K562 (cell line): ENCODE data around the gene RETSAT. TPM values are rescaled to one million over a fixed set of nuclear protein-coding genes. Genes with fewer than 3 reads are reported as not detected.

ENCODE experiments used
- BHLHE40 ChIP-seq: IDR thresholded peaks from 2 replicates; pipeline ENCODE4 v1.6.1; 2011; ENCODE audit warnings: low read length, improper control_type of control experiment
- CXXC5 ChIP-seq: fragments of 250-450 bp; sonication (Bioruptor Pico); IDR thresholded peaks from 2 replicates; pipeline ENCODE4 v1.8.0; 2022; ENCODE audit warnings: inconsistent platforms, mild to moderate bottlenecking, moderate library complexity
- EGR1 ChIP-seq: fragments of 450-650 bp; conservative IDR thresholded peaks from 2 replicates; pipeline ENCODE4 v1.6.1; 2017; ENCODE audit warnings: mild to moderate bottlenecking
- EP400 ChIP-seq: fragments of 450-650 bp; IDR thresholded peaks from 2 replicates; pipeline ENCODE4 v1.6.1; 2017; ENCODE audit warnings: antibody characterized with exemption, mild to moderate bottlenecking, moderate library complexity
- ETV5 ChIP-seq: sonication (generic); formaldehyde crosslinking; IDR thresholded peaks from 2 replicates; pipeline ENCODE4 v1.4.0; 2020; ENCODE audit warnings: low read depth, mild to moderate bottlenecking, missing genetic modification reagents
- FOXK2 ChIP-seq, 2 experiments: fragments of 450-650 bp; IDR thresholded peaks in 1 of 2; conservative IDR thresholded peaks in 1 of 2; 2 replicates each; pipeline ENCODE4 v1.6.1; 2016; ENCODE audit warnings: low read depth in 2 of 2, mild to moderate bottlenecking in 1 of 2
- HMG20A ChIP-seq: fragments of 450-650 bp; formaldehyde crosslinking; conservative IDR thresholded peaks from 2 replicates; pipeline ENCODE4 v1.4.0; 2020; ENCODE audit warnings: mild to moderate bottlenecking, mixed read lengths
- JUND ChIP-seq, 2 experiments: IDR thresholded peaks; 2 replicates in 1 of 2; 3 replicates in 1 of 2; pipeline ENCODE4 v1.6.1; 2011; ENCODE audit warnings: borderline replicate concordance in 2 of 2, low read depth in 2 of 2, low read length in 2 of 2, improper control_type of control experiment in 1 of 2, missing biosample characterization in 1 of 2, missing genetic modification characterization in 1 of 2, missing genetic modification reagents in 1 of 2
- KAT8 ChIP-seq: fragments of 450-650 bp; IDR thresholded peaks from 2 replicates; pipeline ENCODE4 v1.6.1; 2016; ENCODE audit warnings: low read depth, mild to moderate bottlenecking
- LEF1 ChIP-seq: fragments of 450-650 bp; IDR thresholded peaks from 2 replicates; pipeline ENCODE4 v1.6.1; 2016; ENCODE audit warnings: mild to moderate bottlenecking
- MYNN ChIP-seq, 2 experiments: sonication (generic); formaldehyde crosslinking in 1 of 2; IDR thresholded peaks; 2 replicates each; pipeline versions ENCODE4 v1.5.0 to v1.6.1; 2016 to 2020; ENCODE audit warnings: antibody characterized with exemption in 1 of 2, missing genetic modification reagents in 1 of 2
- NFIC ChIP-seq: fragments of 450-650 bp; IDR thresholded peaks from 2 replicates; pipeline ENCODE4 v1.6.1; 2017; ENCODE audit warnings: mild to moderate bottlenecking, inconsistent platforms
- PCBP1 ChIP-seq: fragments of 200-400 bp; formaldehyde crosslinking; IDR thresholded peaks from 2 replicates; pipeline ENCODE4 v1.6.1; 2018; ENCODE audit warnings: mild to moderate bottlenecking, low read depth, low read length; ENCODE audit not compliant: poor library complexity, severe bottlenecking
- RBM17 ChIP-seq: fragments of 200-400 bp; formaldehyde crosslinking; IDR thresholded peaks from 2 replicates; pipeline ENCODE4 v1.6.1; 2017; ENCODE audit warnings: low read depth, mild to moderate bottlenecking, low read length, borderline replicate concordance
- RFX7 ChIP-seq: fragments of 250-450 bp; sonication (Bioruptor Pico); IDR thresholded peaks from 2 replicates; pipeline ENCODE4 v1.5.1; 2021; ENCODE audit warnings: mild to moderate bottlenecking
- SIN3A ChIP-seq, 2 experiments: fragments of 150-350 bp in 1 of 2; IDR thresholded peaks; 2 replicates each; pipeline ENCODE4 v1.6.1; 2011 to 2016; ENCODE audit warnings: borderline replicate concordance in 2 of 2, low read depth in 2 of 2, low read length in 2 of 2, mild to moderate bottlenecking in 2 of 2, moderate library complexity in 2 of 2; ENCODE audit not compliant: control insufficient read depth in 1 of 2
- SMC3 ChIP-seq: conservative IDR thresholded peaks from 2 replicates; pipeline ENCODE4 v1.6.1; 2011; ENCODE audit warnings: low read depth, low read length, improper control_type of control experiment; ENCODE audit not compliant: insufficient read depth
- SOX6 ChIP-seq: fragments of 450-650 bp; IDR thresholded peaks from 2 replicates; pipeline ENCODE4 v1.6.1; 2014; ENCODE audit warnings: mild to moderate bottlenecking
- SUPT5H ChIP-seq: fragments of 450-650 bp; IDR thresholded peaks from 2 replicates; pipeline ENCODE4 v1.6.1; 2016
- YY1 ChIP-seq, 3 experiments: IDR thresholded peaks; 2 replicates each; pipeline ENCODE4 v1.6.1; 2011; ENCODE audit warnings: low read length in 2 of 3, mild to moderate bottlenecking in 2 of 3, moderate library complexity in 2 of 3, borderline replicate concordance in 1 of 3, control low read depth in 1 of 3, low read depth in 1 of 3; ENCODE audit not compliant: insufficient read depth in 3 of 3, insufficient replicate concordance in 2 of 3, control insufficient read depth in 1 of 3, insufficient read length in 1 of 3; ENCODE audit errors: extremely low read depth in 1 of 3
- ZBED1 ChIP-seq: IDR thresholded peaks from 2 replicates; pipeline ENCODE4 v1.6.1; 2014
- ZBTB8A ChIP-seq: fragments of 450-650 bp; IDR thresholded peaks from 2 replicates; pipeline ENCODE4 v1.6.1; 2018; ENCODE audit warnings: mild to moderate bottlenecking, moderate library complexity; ENCODE audit not compliant: partially characterized antibody
- ZC3H11A ChIP-seq: IDR thresholded peaks from 2 replicates; pipeline ENCODE4 v1.6.1; 2012; ENCODE audit warnings: low read depth, low read length, improper control_type of control experiment
- ZNF165 ChIP-seq: fragments of 250-450 bp; sonication (Bioruptor Pico); IDR thresholded peaks from 2 replicates; pipeline ENCODE4 v1.4.0; 2020; ENCODE audit warnings: borderline replicate concordance
- ZNF699 ChIP-seq: fragments of 250-450 bp; sonication (Bioruptor Pico); IDR thresholded peaks from 2 replicates; pipeline ENCODE4 v1.8.0; 2021; ENCODE audit warnings: mild to moderate bottlenecking, moderate library complexity; ENCODE audit not compliant: insufficient replicate concordance
- polyA plus RNA-seq, 8 experiments: library from polyadenylated mRNA; depleted of rRNA in 4 of 8; stranded (reverse) in 5 of 8; unstranded in 3 of 8; fragments of >200 nt; fragmentation: Nextera tagmentation in 2 of 8; fragmentation: Illumina TruSeq in 1 of 8; extraction: Ambion mirVana in 2 of 8; extraction: Trizol in 1 of 8; gene quantifications; 2 replicates each; pipeline versions ENCODE4 v1.2.1 to v1.2.3, GENCODE V29; 2011 to 2014; ENCODE audit warnings: inconsistent platforms in 1 of 8, missing spikeins in 1 of 8
- total RNA-seq, 7 experiments: library from RNA; depleted of rRNA in 6 of 7; stranded (reverse); fragments of >200 nt in 6 of 7; fragmentation: Illumina TruSeq in 2 of 7; extraction: Trizol in 2 of 7; gene quantifications; 2 replicates each; pipeline versions ENCODE4 v1.2.1 to v1.2.3, GENCODE V29; 2011 to 2021; ENCODE audit warnings: low replicate concordance in 1 of 7
- TF ChIP-seq, protein P1 (sequence below): fragments of 200-400 bp; formaldehyde crosslinking; IDR thresholded peaks from 2 replicates; pipeline ENCODE4 v1.6.1; 2017; ENCODE audit warnings: mild to moderate bottlenecking, low read depth, low read length, moderate library complexity

Gene RETSAT
- total and polyA plus RNA-seq, 9 of the 15 experiments (the other 6 are each of a cell fraction or from before 2014, with no cell fraction given), result 1.9 to 21.6 (median 16.5) TPM

GRCh38 chr2:85327822-85328617, 26.3 kb downstream of the RETSAT start, which contains the start of gene TGOLN2 (continued):
- TF ChIP-seq YY1 (IDR thresholded peaks at IDR 0.05; ENCODE audit: borderline replicate concordance in 1 of 3, control insufficient read depth in 1 of 3, extremely low read depth in 1 of 3, insufficient read depth in 3 of 3, insufficient read length in 1 of 3, insufficient replicate concordance in 2 of 3, low read depth in 1 of 3, low read length in 2 of 3) (peak in 2 of 3 experiments; percentile 72 to 84), FOXK2 (conservative IDR thresholded peaks at IDR 0.05 in 1 of 2, IDR thresholded peaks at IDR 0.05 in 1 of 2; ENCODE audit: low read depth in 2 of 2) (peak in 1 of 2 experiments; percentile 16; a peak in 2 of 4 replicates), RFX7 (CRISPR knock-in tag) (no peak), PCBP1 (peak; percentile 84), CXXC5 (peak; percentile 86), BHLHE40 (0 out of 2 replicates have a peak, but pooled peaks have one; percentile 8), ZNF699 (CRISPR knock-in tag) (no peak), SIN3A (IDR thresholded peaks at IDR 0.05; ENCODE audit: borderline replicate concordance in 2 of 2, control insufficient read depth in 1 of 2, low read depth in 2 of 2, low read length in 2 of 2) (peak; percentile 29 to 77; a peak in 1 of 4 replicates), ZBED1 (peak; percentile 48; the same call in 1 of the 2 replicates), SUPT5H (peak; percentile 99), ZBTB8A (no peak), EP400 (peak; percentile 92), KAT8 (no peak), ZNF165 (CRISPR knock-in tag) (no peak), ETV5 (CRISPR knock-in tag) (peak; percentile 87), NFIC (peak; percentile 76), ZC3H11A (no peak), JUND (IDR thresholded peaks at IDR 0.05; ENCODE audit: borderline replicate concordance, low read depth, low read length) (peak; percentile 53; the same call in 1 of the 2 replicates), JUND (tag; IDR thresholded peaks at IDR 0.05; ENCODE audit: borderline replicate concordance, low read depth, low read length) (0 out of 3 replicates have a peak, but pooled peaks have one; percentile 74), SMC3 (no peak), HMG20A (CRISPR knock-in tag) (no peak), RBM17 (no peak), MYNN (IDR thresholded peaks at IDR 0.05) (no peak), MYNN (CRISPR knock-in tag; IDR thresholded peaks at IDR 0.05) (no peak), EGR1 (peak; percentile 14; the same call in 1 of the 2 replicates), SOX6 (0 out of 2 replicates have a peak, but pooled peaks have one; percentile 29), LEF1 (0 out of 2 replicates have a peak, but pooled peaks have one; percentile 10)
- TF ChIP-seq, protein P1, sequence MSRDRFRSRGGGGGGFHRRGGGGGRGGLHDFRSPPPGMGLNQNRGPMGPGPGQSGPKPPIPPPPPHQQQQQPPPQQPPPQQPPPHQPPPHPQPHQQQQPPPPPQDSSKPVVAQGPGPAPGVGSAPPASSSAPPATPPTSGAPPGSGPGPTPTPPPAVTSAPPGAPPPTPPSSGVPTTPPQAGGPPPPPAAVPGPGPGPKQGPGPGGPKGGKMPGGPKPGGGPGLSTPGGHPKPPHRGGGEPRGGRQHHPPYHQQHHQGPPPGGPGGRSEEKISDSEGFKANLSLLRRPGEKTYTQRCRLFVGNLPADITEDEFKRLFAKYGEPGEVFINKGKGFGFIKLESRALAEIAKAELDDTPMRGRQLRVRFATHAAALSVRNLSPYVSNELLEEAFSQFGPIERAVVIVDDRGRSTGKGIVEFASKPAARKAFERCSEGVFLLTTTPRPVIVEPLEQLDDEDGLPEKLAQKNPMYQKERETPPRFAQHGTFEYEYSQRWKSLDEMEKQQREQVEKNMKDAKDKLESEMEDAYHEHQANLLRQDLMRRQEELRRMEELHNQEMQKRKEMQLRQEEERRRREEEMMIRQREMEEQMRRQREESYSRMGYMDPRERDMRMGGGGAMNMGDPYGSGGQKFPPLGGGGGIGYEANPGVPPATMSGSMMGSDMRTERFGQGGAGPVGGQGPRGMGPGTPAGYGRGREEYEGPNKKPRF, result no peak
